Measurements from ENCODE around the gene RNF223.
"Not testable (repeated sequence)": the region's sequence is repeated elsewhere in the genome, so short reads cannot be mapped to it uniquely, and the experiment has no call there.

RNF223 gene

DNA sequence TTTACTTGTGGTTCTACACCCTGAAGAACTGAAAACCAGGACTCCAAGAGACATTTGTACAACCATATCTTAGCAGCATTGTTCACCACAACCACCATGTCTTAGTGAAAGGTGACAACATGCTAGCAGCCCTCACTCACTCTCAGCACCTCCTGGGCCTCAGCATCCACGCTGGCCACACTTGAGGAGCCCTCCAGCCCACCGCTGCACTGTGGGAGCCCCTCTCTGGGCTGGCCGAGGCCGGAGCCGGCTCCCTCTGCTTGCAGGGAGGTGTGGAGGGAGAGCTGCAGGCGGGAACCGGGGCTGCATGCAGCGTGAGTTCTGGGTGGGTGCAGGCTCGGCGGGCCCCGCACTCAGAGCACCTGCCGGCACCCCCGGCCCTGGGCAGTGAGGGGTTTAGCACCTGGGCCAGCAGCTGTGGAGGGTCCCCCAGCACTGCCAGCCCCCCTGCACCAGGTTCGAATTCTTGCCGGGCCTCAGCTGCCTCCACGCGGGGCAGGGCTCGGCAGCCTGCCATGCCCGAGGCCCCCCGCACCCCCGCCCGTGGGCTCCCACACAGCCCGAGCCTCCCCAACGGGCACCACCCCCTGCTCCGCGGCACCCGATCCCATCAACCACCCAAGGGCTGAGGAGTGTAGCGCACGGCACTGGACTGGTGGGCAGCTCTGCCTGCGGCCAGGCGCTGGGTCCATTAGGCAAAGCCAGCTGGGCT, 32.6 kb upstream of the RNF223 start:
- DNase-seq = no peak

DNA sequence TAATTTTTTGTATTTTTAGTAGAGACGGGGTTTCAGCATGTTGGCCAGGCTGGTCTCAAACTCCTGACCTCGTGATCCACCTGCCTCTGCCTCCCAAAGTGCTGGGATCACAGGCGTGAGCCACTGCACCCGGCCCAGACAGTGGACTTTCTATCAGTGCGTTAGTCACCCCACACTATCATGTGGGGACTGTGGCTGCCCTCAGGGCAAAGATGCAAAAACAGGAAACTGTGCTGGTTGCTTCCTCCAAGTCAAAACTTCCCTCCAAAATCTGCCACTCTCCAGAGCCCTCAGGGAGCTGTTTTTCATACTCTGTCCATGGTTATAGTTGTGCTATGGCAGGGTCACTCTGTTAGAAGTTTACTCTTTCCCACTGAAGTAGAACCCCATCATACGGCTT, 30.0 kb upstream of the RNF223 start:
- DNase-seq = not testable (repeated sequence)

DNA sequence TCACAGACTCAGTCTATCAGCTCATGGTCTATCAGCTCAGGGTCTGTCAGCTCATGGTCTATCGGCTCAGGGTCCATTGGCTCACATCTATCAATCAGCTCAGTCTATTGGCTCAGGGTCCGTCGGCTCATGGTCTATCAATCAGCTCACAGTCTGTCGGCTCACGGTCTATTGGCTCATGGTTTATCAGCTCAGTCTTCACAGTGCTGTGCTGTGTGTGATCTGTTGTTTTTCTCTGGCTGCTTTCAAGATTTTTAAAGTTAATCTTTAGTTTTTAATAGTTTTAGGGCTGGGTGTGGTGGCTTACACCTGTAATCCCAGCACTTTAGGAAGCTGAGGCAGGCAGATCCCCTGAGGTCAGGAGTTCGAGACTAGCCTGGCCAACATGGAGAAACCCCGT, 27.4 kb upstream of the RNF223 start:
- no peak for DNase-seq

DNA sequence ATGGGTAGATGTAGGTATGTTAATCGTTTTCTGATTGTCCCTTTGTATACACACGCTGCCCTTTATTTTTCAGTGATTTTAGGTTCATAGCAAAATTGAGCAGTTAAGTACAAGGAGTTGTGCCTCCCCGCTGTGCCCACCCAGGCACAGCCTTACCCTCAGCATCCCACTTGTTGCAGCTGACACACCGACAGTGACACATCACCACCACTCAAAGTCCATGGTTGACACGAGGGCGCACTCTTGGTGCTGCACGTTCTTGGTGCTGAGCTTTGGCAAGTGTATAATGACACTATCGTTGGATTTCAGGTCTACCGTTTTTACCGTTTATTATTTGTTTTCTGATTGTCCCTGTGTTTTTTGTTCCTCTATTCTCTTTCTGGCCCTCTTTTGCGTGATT, 26.2 kb upstream of the RNF223 start:
- DNase-seq = no peak

DNA sequence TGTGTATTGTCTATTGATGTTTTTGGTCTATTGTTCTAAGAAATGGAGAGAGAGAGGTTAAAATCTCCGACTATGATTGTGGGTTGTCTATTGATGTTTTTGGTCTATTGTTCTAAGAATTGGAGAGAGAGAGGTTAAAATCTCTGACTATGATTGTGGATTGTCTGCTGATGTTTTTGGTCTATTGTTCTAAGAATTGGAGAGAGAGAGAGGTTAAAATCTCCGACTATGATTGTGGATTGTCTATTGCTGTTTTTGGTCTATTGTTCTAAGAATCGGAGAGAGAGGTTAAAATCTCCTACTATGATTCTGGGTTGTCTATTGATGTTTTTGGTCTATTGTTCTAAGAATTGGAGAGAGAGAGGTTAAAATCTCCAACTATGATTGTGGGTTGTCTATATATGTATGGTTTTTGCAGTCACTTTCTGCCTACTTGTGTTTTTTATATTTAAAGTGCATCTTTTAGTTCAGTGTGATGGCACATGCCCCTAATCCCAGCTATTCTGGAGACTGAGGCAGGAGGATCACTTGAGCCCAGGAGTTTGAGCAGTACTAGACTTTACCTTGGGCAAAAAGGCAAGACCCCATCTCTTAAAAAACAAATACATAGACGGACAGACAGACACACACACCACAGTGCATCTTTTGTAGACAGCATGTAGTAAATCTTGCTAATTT, 25.5 kb upstream of the RNF223 start:
- no peak for DNase-seq

DNA sequence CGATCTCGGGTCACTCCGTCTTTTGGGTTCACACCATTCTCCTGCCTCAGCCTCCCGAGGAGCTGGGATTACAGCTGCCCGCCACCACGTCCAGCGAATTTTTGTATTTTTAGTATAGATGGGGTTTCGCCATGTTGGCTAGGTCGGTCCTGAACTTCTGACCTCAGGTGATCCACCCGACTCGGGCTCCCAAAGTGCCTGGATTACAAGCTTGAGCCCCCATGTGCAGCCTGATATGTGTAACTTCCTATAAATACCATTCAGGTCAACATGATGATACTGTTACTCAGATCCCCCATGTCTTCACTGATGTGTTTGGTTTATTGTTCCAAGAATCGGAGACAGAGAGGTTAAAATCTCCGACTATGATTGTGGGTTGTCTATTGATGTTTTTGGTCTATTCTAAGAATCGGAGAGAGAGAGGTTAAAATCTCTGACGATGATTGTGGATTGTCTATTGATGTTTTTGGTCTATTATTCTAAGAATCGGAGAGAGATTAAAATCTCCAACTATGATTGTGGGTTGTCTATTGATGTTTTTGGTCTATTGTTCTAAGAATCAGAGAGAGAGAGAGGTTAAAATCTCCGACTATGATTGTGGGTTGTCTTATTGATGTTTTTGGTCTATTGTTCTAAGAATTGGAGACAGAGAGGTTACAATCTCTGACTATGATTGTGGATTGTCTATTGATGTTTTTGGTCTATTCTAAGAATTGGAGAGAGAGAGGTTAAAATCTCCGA, 24.7 kb upstream of the RNF223 start:
- DNase-seq = no peak

DNA sequence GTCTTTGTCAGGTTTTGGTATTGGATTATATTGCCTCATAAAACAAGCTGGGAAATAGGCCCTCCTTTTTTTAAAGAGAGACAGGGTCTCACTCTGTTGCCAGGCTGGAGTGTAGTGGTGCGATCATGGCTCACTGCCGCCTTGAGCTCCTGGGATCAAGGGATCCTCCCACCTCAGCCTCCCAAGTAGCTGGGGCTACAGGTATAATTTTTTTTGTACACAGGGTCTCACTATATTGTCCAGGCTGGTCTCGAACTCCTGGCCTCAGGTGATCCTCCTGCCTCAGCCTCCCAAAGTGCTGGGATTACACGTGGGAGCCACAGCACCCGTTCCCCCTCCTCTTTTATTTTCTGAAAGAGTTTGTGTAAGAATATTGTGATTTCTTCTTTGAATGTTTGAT, 22.0 kb upstream of the RNF223 start:
- DNase-seq = not testable (repeated sequence)

DNA sequence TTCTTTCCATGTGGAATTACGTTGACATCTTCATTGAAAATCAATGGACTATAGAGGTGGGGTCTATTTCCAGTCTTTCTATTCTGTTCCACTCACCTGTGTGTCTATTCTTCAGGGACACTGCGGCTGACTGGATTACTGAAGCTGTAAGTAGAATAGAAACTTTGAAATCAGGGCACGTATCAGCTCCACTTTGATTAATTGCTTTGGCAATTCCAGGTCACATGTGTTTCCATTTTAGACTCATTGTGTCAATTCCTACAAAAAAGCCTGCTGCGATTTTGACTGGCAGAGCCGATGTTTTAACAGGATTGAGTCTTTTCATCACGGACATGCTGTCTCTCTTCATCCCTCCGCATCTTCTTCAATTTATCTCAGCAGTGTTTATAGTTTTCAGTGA, 20.9 kb upstream of the RNF223 start:
- no peak for DNase-seq

DNA sequence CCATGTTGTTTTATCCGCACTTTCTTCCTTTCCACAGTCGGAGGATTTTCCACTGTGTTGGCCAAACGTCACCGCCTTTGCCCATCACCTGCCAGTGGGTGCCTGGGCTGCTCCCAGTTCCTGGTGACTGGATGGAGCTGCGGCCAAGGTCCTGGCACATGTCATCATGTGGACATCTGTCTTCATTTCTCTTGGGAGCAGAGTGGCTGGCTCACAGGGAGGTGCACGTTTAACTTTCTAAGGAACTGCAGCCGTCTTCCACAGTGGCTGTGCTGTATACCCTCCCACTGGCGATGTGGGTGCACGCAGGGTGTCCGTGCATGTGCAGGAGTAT, 19.5 kb upstream of the RNF223 start:
- no peak for DNase-seq

DNA sequence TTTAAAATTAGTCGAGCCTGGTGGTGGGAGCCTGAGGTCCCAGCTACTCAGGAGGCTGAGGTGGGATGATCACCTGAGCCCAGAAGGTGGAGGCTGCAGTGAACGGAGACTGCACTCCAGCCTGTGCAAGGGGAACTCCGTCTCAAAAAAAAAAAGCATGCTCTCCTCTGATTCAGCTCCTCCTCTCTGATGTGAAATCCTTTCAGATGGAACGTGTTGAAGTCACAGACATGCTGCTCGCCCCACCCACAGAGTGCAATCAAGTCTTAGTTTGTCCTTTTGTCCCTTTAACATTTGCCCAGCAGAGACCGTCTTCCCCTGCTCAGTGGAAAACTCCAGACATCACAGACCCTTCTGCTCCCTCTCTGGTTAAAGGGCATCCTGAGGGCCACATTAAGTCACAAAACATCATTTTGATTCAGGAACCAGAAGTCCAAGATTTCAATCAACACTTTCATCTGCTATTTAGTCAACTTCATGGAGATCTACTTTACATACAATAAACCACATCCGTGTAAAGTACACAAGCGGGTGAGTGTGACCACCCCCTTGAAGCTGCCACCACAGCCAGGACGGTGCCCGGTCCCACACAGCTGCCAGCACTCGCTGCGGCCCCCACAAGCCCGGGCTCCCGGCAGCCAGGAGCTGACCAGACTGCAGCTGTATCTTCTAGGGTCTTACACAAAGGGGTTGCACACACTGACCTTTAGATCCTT, 18.9 kb upstream of the RNF223 start:
- no peak for DNase-seq

DNA sequence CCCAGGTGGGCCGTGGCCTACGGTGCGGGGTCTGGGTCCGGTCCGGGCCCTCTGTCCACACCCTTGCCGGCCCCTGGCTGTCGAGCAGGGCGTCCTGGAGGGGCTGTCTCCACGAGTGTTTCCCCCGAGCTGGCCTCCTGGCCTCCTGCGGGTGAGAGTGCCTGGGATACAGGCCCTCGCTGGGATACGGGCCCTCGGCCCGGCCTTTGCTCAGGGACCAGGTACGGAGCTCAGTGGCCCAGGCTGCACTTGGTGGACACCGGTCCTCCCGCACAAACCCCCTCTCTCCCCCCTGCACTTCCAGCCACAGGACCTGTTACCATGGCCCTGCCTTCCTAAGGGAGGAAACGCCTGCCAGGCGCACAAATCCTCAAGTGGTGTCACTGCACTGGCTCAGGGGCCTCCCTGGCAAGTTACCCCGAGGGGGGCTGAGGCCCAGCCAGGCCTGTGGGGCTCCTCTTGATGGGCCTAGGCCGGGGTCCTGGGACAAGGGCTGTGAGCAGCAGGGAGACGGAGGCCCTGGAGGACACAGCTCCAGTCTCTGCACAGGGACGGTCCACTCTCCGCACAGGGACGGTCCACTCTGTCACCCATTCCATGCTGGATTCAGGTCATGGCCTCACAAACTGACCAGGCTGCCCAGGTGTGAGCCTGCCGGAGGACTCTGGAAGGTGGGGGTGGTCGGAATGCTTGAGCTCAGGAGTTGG, 18.2 kb upstream of the RNF223 start:
- DNase-seq = no peak

DNA sequence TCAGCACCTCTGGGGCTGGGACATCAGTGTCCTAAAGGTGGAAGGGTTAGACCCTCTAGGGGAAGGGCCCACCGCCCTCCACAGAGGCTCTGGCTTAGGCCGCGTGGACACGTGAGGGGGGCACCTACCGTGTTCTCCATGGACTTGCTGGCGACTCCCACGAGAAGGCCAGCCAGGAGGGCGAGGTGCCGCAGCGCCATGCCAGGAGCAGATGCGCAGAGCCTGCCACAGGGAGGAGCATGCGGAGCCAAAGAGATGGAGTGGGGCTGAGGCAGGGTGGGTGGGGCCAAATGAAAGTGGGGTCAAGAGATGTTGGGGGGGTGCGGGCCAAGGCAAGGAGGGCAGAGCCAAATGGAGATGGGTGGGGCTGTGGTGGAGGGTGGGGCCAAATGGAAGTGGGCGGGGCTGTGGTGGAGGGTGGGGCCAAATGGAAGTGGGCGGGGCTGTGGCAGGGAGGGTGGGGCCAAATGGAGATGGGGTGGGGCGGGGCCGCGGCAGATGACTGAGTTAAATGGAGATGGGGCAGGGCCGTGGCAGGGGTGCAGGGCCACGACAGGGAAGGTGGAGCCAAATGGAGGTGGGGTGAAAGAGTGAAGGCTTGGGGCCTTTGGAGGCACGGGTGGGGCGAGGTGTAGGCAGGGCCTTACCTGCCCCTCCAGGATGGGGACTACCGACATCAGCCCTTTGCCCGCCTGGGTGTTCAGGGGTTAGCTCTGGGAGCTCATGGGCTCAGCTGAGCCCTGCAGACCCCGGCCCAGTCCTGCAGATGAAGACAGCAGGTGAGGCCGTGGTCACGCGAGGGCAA, 17.4 kb upstream of the RNF223 start:
- no peak for DNase-seq

DNA sequence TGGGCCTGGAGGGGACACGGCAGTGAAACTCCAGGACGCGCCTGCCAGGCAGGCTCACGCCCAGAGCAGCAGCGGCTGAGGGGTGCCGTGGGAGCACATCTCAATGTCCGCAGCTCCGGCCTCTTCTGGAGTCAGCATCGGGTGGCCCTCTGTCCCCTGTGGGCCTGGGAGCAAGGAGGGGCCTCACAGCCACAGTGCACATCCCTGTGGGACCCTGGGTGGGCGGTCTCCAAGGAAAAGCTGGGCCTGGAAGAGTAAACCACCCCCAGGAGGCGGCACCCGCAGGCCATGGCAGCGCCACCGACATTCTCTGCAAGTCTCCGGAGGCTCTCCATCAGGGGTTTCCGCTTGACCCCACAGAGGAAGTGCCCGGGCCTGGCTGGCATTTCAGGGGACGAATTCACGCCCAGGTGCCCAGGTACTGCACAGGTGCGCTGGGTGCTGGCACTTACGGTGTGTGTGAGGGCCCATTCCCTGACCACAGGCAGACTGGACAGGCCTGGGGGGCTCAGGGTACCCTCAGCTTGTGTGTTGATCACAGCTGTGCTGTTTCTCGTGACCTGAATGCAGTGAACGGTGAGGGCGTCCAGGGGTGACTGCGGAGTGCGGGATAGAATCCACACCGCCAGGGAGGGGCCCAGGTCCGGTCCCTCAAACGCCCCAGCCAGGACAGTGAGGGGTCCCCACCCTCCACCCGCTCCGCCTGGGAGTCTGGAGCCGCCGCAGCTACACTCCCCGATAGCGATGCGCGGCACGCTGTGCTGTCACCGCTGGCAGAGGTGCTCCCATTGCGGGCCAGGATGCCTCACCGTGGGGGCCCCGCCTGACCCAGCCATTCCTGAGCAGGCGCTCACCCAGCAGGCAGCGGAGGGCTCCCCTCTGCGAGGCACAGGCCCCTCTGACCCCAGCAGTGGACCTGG, 16.6 kb upstream of the RNF223 start:
- DNase-seq = no peak

DNA sequence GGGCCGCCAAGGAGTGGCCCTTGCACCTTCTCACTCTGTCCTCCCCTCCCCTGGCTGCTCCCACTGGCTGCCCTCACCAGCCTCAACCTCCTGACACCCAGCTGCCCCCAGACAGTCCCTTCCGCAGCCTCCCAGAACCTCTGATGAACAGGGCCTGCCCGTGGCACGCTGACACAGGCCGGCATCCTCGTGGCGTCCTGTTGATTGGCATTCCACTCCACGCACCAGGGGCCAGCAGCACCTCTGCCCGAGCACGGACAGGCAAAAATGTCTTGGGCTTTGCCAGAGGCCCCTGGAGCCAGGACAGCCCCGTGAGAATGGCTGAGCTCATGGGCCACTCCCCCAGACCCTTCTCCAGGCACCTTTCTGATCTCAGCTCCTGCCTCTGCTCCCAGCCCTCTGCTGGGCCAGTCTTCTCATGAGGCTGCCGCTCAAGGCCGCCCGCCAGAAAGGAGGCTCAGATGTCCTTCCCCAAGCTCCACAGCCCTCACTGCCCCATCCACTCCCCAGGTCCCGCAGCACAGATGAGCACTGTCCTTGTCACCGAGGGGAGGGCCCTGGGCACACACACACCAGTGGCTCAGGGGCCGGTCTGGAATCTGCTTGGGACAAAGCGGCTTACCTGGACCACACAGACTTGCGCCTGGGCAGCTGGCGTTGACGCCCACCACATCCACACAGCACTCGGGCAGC, 15.8 kb upstream of the RNF223 start:
- no peak for DNase-seq

DNA sequence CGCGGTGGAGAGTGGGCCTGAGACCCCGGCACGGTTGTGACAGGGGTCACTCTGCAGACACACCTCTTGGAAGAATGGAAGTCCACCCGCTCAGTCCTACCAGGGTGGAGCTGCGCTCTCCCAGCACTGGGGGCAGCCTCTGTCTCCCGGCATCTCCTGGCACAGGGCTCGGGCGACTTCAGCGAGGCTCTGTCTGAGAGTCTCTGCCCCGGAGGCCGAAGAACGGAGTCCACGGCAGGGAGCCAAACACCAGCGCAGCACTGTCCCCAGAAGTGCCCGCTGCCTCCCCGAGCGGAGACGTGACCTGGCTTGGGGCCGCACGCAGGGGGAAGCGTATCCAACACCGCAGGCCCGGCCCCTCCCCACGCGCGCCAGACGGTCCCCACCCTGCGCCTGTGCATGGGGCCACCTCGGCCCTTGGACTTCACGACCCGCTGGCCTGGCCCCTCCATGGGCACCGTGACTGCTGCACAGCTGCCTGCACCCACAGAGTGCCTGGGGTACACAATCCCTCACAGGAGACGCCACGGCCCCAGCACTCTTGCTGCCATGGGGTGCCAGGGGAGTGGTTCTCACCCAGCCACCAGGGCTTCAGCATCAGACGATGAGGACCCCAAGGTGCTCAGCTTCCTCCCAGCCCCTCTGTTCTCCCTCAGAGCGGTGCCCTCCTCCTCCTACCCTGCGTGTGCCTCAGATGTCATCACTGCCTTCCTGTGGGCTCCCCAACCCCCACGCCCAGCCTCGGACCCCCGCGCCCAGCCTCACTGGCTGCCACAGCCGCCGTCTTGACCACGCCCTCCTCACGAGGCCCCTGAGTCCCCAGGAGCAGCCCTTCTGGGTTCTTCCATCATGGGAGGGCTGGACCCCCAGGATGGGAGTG, 14.9 kb upstream of the RNF223 start:
- DNase-seq = no peak

DNA sequence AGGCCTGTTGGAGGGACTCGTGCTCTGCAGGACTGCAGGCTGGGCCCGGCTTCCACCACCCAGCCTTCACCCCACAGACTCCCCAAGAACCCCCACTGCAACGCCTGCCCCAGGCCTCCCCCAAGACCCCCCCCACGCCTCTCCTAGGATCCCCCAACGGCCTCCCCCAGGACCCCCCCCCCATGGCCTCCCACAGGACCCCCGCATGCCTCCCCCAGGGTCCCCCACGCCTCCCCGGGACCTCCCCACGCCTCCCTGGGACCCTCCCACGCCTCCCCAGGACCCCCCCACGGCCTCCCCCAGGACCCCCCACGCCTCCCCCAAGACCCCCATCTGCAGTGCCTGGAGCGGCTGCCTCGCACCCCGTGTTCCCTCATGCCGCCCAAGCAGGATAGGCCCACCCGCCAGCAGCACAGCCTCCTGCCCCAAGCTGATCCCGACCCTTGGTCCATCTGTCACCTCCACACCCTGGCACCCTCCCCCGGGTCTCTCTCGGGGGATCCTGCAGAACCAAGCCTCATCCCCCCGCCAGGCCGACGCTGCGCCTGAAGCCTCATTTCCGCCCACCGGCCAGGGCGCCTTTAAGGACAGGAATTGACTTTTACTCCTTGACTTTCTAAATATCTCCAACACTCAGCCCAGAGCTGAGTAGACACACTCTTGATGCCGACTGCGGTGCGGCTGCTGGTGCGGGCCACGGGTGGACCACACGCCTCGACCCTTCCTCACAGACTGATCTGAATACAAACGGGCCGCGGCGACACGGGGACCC, 14.1 kb upstream of the RNF223 start:
- DNase-seq = no peak

DNA sequence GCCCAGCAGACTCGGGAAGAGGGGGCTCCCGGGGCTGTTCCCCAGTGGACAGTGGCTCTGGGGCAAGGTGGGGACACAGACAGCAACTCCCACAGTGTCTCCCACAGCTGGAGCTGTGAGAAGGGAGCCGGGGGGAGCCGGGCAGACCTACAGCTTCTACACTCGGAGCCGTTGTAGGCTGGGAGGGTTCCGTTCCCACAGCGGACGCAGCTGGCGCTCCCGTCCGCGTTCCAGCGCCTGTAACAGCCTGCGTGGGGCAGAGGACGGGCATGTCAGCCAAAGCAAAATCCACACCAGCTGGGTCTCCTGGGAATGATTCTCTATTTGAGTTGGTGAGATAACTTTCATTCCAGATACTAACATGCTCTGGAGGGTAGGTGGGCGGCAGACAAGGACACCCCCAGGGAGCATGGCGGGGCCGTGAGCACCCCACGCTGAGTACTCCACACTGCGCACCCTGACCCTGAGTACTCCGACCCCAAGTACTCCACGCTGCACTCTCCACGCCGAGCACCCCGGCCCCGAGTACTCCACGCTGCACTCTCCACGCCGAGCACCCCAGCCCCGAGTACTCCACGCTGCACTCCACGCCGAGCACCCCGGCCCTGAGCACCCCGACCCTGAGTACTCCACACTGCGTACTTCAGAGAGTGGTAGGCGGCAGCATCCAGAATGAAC, 13.4 kb upstream of the RNF223 start:
- no peak for DNase-seq

DNA sequence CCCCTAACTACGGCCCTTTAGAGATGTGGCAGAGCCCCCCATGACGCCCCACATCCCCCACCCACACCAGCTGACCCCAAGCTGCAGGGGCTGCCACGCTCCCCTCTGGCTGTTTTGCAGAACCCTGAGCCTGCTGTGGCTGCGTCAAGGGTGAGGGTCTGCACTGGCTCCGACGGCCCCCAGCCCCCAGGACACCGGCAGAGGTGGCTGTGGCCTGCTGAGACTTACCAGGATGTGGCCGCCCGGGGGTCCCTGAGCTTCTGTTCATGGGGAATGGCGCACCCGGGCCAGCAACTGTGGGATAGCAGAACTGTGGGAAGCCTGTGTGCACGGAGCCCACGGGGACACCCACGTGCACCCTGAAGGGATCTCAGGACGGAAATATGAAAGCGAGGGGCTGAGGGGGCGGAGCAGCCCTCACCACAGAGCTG, 12.8 kb upstream of the RNF223 start:
- no peak for DNase-seq

Measured in activated CD4-positive, CD25-positive, alpha-beta regulatory T cell (primary cell).